A549 treated with CORT108297 at 1 μM for 4 hours (cell line): Measurements from ENCODE around the gene CHST4. TPM values are rescaled to one million over a fixed set of nuclear protein-coding genes. Genes with fewer than 3 reads are reported as not detected.

Experiments
- total RNA-seq: library from RNA; stranded (reverse); fragments of 200-300 nt; extraction: Qiagen RNA extraction; gene quantifications from 5 replicates; pipeline ENCODE4 v1.2.3, GENCODE V29; 2022

The CHST4 gene
- total RNA-seq: 0.05 to 0.13 TPM (median 0.08 TPM) in 4 of 5 replicates, not detected in the other

DNA sequence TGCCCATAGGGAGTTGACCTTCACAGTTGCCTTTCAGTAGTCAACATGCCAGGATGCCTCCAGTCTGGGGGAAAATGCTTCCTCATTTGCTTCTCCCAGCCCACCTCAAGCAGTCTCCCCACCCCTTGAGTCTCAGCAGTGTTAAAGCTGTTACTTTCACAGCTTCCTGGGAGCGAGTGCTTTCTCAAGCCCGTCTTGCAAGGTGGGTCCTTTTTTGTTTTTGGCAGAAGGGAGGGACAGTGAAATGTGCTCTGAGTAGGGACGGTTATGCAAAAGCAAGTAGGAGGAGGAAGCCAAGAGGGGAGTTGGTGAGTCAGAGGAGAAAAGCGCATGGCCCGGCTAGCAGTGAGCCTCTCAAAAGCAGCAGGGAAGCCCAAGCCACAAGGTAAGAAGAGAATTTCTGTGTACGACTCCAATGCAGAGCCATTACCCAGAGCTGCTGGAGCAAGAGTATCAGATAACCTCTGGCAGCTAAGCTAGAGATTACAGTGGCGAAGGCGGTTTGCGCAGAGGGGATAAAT lies at the start of gene CHST4:
TSS of gene CHST4 (plus strand) at position 316 of the 521 bp plus-strand sequence. CDS start 10,252 bp downstream, outside the sequence.

DNA sequence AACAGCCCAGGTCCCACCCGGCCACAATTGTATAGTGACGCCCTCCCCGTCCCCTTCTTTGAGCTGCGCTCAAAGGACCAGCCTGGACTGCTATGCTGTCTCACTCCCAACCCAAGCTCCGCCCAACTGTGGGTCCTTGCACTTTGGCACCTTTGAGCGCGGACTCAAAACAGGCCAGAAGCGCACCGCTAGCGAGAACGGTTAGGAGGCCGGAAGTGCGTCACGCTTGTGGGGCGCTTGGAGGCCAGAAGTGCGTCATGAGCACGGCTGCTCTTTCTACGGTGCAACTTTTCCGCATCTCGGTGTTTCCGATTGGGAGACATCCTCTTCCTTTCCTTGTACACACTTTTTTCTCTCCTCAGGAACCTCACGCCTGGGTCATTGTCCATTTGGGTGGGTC lies 37.1 kb upstream of the CHST4 start, which contains the start of gene ZNF19:
TSS of gene ZNF19 (minus strand) at position 203 of the 400 bp plus-strand sequence. CDS start 7,210 bp downstream, outside the sequence.

DNA sequence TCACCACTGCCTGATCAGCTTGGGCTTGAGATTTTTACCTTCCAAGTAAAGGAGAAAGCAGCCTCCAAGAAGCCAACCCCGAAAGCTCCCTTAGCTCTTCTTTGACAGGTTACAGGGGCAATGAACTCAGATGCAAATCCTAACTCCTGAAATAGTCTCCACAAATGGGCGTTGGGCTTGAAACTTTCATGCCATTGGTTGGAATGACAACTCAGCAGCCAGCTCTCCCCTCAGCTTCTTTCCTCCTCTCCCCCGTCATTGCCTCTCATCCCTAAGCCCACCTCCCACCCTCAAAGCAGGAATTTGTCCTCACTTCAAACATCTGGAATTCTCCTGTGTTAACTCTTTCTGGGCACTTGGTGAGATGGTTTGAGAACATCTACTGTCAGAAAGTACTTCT lies 50.7 kb downstream of the CHST4 start, which contains the start of gene TAT:
TSS of gene TAT (minus strand) at position 122 of the 400 bp plus-strand sequence. CDS start 677 bp downstream, outside the sequence.

Other genes with a start within 250 kb of the CHST4 start
- gene CMTR2, start 237.0 kb upstream of the CHST4 start, total RNA-seq: 12.3 to 14.3 TPM (median 13.5 TPM) in 5 replicates
- 5.0 to 7.7 TPM (median 5.9 TPM) in 5 replicates for gene CALB2, start 167.7 kb upstream of the CHST4 start, total RNA-seq
- not detected in 5 replicates for gene TLE7, start 84.4 kb upstream of the CHST4 start, total RNA-seq
- 5.2 to 7.6 TPM (median 5.8 TPM) in 5 replicates for gene ZNF23, start 64.2 kb upstream of the CHST4 start, total RNA-seq
- gene ZNF19, start 37.1 kb upstream of the CHST4 start, total RNA-seq: 1.6 to 2.6 TPM (median 1.7 TPM) in 5 replicates
- gene TAT, start 50.7 kb downstream of the CHST4 start, total RNA-seq: 0.02 to 0.05 TPM (median 0.03 TPM) in 3 of 5 replicates, not detected in the others
- 0.13 to 0.47 TPM (median 0.25 TPM) in 5 replicates for gene MARVELD3, start 99.8 kb downstream of the CHST4 start, total RNA-seq
- 8.4 to 10.2 TPM (median 9.6 TPM) in 5 replicates for gene PHLPP2, start 198.3 kb downstream of the CHST4 start, total RNA-seq